ENCODE data around the gene DNAH3.
A peak's percentile ranks its signal among the peaks of the same experiment; 100 is the strongest.
"Not testable (repeated sequence)": the region's sequence is repeated elsewhere in the genome, so short reads cannot be mapped to it uniquely, and the experiment has no call there.

Gene DNAH3

GRCh38 chr16:20937736-20938135 is 212.9 kb downstream of the DNAH3 start:
- peaks cover 26% of the 10 kb centered on the region for H3K27me3 Mint-ChIP-seq
- no peak overlapping the region for H3K27ac Mint-ChIP-seq
- peaks cover 14% of the 10 kb centered on the region for H3K4me1 Mint-ChIP-seq
- H3K9me3 Mint-ChIP-seq: no peaks in the 10 kb centered on the region
- no peak overlapping the region for H3K4me3 Mint-ChIP-seq
- no peak for DNase-seq
- H3K36me3 Mint-ChIP-seq: no peaks in the 10 kb centered on the region
- CTCF ChIA-PET: interaction anchor here (1.7 kb wide), 1 partner anchor 87 kb away, joined by 7 read pairs; no protein-coding TSS in a partner anchor

- CTCF ChIA-PET: no interaction called here
- Mint-ChIP-seq H3K9me3 (no peaks in the 10 kb centered on the region), H3K27ac (no peak overlapping the region), H3K36me3 (no peaks in the 10 kb centered on the region), H3K27me3 (peaks cover 21% of the 10 kb centered on the region), H3K4me1 (no peaks in the 10 kb centered on the region), H3K4me3 (no peak overlapping the region)
- no peak for DNase-seq
Measured at GRCh38 chr16:20933589-20933988, 217.1 kb downstream of the DNAH3 start.

- H3K4me1 Mint-ChIP-seq: no peaks in the 10 kb centered on the region
- CTCF ChIA-PET: interaction anchor here (0.6 to 0.7 kb wide), 2 partner anchors 9 to 1092 kb away, joined by 4 to 5 read pairs; no protein-coding TSS in a partner anchor
Measured at GRCh38 chr16:20931066-20931600, 219.5 kb downstream of the DNAH3 start.

GRCh38 chr16:20930365-20930690 is 220.3 kb downstream of the DNAH3 start:
- no peak for DNase-seq
- Mint-ChIP-seq H3K27ac (no peak overlapping the region), H3K4me3 (no peak overlapping the region), H3K27me3 (peaks cover 5% of the 10 kb centered on the region), H3K36me3 (peaks cover 8% of the 10 kb centered on the region), H3K9me3 (no peaks in the 10 kb centered on the region), H3K4me1 (no peaks in the 10 kb centered on the region)
- CTCF ChIA-PET: interaction anchor here (0.6 to 0.7 kb wide), 2 partner anchors 9 to 14 kb away, joined by 3 to 5 read pairs; no protein-coding TSS in a partner anchor

More at GRCh38 chr16:20931066-20931600, 219.5 kb downstream of the DNAH3 start:
- Mint-ChIP-seq H3K4me3 (no peak overlapping the region), H3K27me3 (peaks cover 10% of the 10 kb centered on the region), H3K27ac (no peak overlapping the region), H3K9me3 (no peaks in the 10 kb centered on the region), H3K36me3 (peaks cover 3% of the 10 kb centered on the region)
- no peak for DNase-seq

- H3K27me3 Mint-ChIP-seq, H3K9me3 Mint-ChIP-seq, H3K36me3 Mint-ChIP-seq, H3K27ac Mint-ChIP-seq, DNase-seq, H3K4me1 Mint-ChIP-seq, H3K4me3 Mint-ChIP-seq: not testable (repeated sequence)
- CTCF ChIA-PET: interaction anchor here (0.6 kb wide), 1 partner anchor 15 kb away, joined by 3 read pairs; no protein-coding TSS in a partner anchor
Measured at GRCh38 chr16:20929676-20930364, 220.8 kb downstream of the DNAH3 start.

GRCh38 chr16:20928774-20929411 is 221.8 kb downstream of the DNAH3 start:
- Mint-ChIP-seq H3K4me3 (no peak overlapping the region), H3K27me3 (peaks cover 4% of the 10 kb centered on the region), H3K9me3 (no peaks in the 10 kb centered on the region), H3K27ac (no peak overlapping the region), H3K4me1 (no peaks in the 10 kb centered on the region), H3K36me3 (peaks cover 8% of the 10 kb centered on the region)
- CTCF ChIA-PET: no interaction called here
- no peak for DNase-seq

- CTCF ChIA-PET: no interaction called here
- peaks cover 9% of the 10 kb centered on the region for H3K36me3 Mint-ChIP-seq
Measured at GRCh38 chr16:20925751-20926150, 224.9 kb downstream of the DNAH3 start.

GRCh38 chr16:20923876-20924275 is 226.8 kb downstream of the DNAH3 start:
- CTCF ChIA-PET: no interaction called here
- no peak overlapping the region for H3K4me3 Mint-ChIP-seq
- H3K4me1 Mint-ChIP-seq: no peaks in the 10 kb centered on the region
- peaks cover 11% of the 10 kb centered on the region for H3K36me3 Mint-ChIP-seq
- H3K27me3 Mint-ChIP-seq: no peaks in the 10 kb centered on the region
- H3K27ac Mint-ChIP-seq: no peak overlapping the region
- H3K9me3 Mint-ChIP-seq: no peaks in the 10 kb centered on the region
- DNase-seq: no peak

More at GRCh38 chr16:20925751-20926150, 224.9 kb downstream of the DNAH3 start:
- DNase-seq: no peak
- Mint-ChIP-seq H3K27ac (no peak overlapping the region), H3K4me3 (no peak overlapping the region), H3K27me3 (no peaks in the 10 kb centered on the region), H3K9me3 (no peaks in the 10 kb centered on the region), H3K4me1 (no peaks in the 10 kb centered on the region)

- Mint-ChIP-seq H3K4me3 (no peak overlapping the region), H3K27me3 (no peaks in the 10 kb centered on the region), H3K36me3 (peaks cover 17% of the 10 kb centered on the region), H3K27ac (no peak overlapping the region), H3K9me3 (no peaks in the 10 kb centered on the region), H3K4me1 (no peaks in the 10 kb centered on the region)
- CTCF ChIA-PET: interaction anchor here (1.0 kb wide), 1 partner anchor 70 kb away, joined by 4 read pairs; no protein-coding TSS in a partner anchor
- no peak for DNase-seq
Measured at GRCh38 chr16:20920799-20921198, 229.8 kb downstream of the DNAH3 start.

GRCh38 chr16:20920091-20920490 is 230.6 kb downstream of the DNAH3 start:
- DNase-seq: no peak
- Mint-ChIP-seq H3K36me3 (peaks cover 19% of the 10 kb centered on the region), H3K4me1 (no peaks in the 10 kb centered on the region), H3K27me3 (no peaks in the 10 kb centered on the region), H3K27ac (no peak overlapping the region), H3K4me3 (no peak overlapping the region), H3K9me3 (no peaks in the 10 kb centered on the region)
- CTCF ChIA-PET: interaction anchor here (0.8 to 1.0 kb wide), 2 partner anchors 17 to 70 kb away, joined by 4 read pairs; no protein-coding TSS in a partner anchor

GRCh38 chr16:20918486-20919239 is 232.0 kb downstream of the DNAH3 start:
- no peak for DNase-seq
- CTCF ChIA-PET: no interaction called here
- H3K36me3 Mint-ChIP-seq: peaks cover 19% of the 10 kb centered on the region
- no peak overlapping the region for H3K27ac Mint-ChIP-seq
- H3K27me3 Mint-ChIP-seq: no peaks in the 10 kb centered on the region
- peaks cover 3% of the 10 kb centered on the region for H3K4me1 Mint-ChIP-seq
- no peaks in the 10 kb centered on the region for H3K9me3 Mint-ChIP-seq
- H3K4me3 Mint-ChIP-seq: no peak overlapping the region

- Mint-ChIP-seq H3K27ac (no peak overlapping the region), H3K36me3 (peaks cover 17% of the 10 kb centered on the region), H3K9me3 (no peaks in the 10 kb centered on the region), H3K4me1 (peaks cover 8% of the 10 kb centered on the region), H3K27me3 (no peaks in the 10 kb centered on the region), H3K4me3 (no peak overlapping the region)
- CTCF ChIA-PET: no interaction called here
- no peak for DNase-seq
Measured at GRCh38 chr16:20916942-20917341, 233.7 kb downstream of the DNAH3 start.

- CTCF ChIA-PET: interaction anchor here (0.6 kb wide), 1 partner anchor 16 kb away, joined by 3 read pairs; the partner anchor contains the start of gene DCUN1D3
- peaks cover 17% of the 10 kb centered on the region for H3K36me3 Mint-ChIP-seq
- H3K4me1 Mint-ChIP-seq: peaks cover 15% of the 10 kb centered on the region
- H3K9me3 Mint-ChIP-seq: no peaks in the 10 kb centered on the region
- no peak overlapping the region for H3K27ac Mint-ChIP-seq
- DNase-seq: no peak
- no peak overlapping the region for H3K4me3 Mint-ChIP-seq
- H3K27me3 Mint-ChIP-seq: no peaks in the 10 kb centered on the region
Measured at GRCh38 chr16:20916289-20916688, 234.4 kb downstream of the DNAH3 start.

- no peak for DNase-seq
- H3K27ac Mint-ChIP-seq: peak overlapping the region; percentile 80
Measured at GRCh38 chr16:20911361-20911760, 239.3 kb downstream of the DNAH3 start.

More at GRCh38 chr16:20911361-20911760, 239.3 kb downstream of the DNAH3 start:
- Mint-ChIP-seq H3K36me3 (peaks cover 22% of the 10 kb centered on the region), H3K9me3 (no peaks in the 10 kb centered on the region), H3K4me1 (peaks cover 46% of the 10 kb centered on the region), H3K4me3 (no peak overlapping the region), H3K27me3 (no peaks in the 10 kb centered on the region)
- CTCF ChIA-PET: interaction anchor here (1.0 to 1.3 kb wide), 2 partner anchors 9 to 11 kb away, joined by 3 read pairs; partner anchors contain the start of genes DCUN1D3 and LYRM1
